Measurements from ENCODE around the gene DCTN1. TPM values are rescaled to one million over a fixed set of nuclear protein-coding genes. Genes with fewer than 3 reads are reported as not detected.

The DCTN1 gene
- total and polyA plus RNA-seq, 2 donors from 2014 or later = 134 to 191 TPM

DNA sequence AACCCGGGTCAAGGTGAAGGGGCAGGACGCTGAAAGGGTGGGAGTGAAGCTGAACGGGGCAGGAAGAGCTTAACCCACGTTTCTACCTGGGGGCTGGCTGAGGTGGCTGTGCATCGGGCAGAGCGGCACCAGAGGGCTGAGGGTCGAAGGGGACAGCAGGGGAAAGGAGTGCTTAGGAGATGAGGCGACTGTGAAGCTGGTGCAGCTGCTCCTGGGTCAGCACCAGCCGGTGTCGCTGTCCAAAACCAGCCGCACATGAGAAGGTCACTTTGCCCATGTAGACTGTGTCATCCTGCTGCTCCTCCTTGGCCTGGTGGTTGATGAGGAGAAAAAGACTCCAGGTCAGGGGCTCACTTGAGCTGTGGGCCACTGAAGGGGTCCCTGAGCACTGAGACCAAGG, 18.8 kb downstream of the DCTN1 start:
- FAIRE-seq = no peak
- Histone ChIP-seq H3K9ac (ENCODE audit: low read length in 3 of 3) (no peak overlapping the region), H3K27me3 (ENCODE audit: control insufficient read depth, insufficient read depth, low read length) (no peaks in the 10 kb centered on the region), H3K9me3 (ENCODE audit: control insufficient read depth in 2 of 3, insufficient read depth in 1 of 3, low read length in 3 of 3) (no peaks in the 10 kb centered on the region), H3K4me3 (ENCODE audit: low read length in 3 of 3) (no peak overlapping the region), H3K27ac (ENCODE audit: low read depth in 2 of 2, low read length in 2 of 2) (no peak overlapping the region), H3K36me3 (ENCODE audit: control insufficient read depth in 2 of 3, insufficient read depth in 3 of 3, low read length in 3 of 3) (peaks cover 3 to 79% (median 58%) of the 10 kb centered on the region in 3 donors), H3K4me1 (ENCODE audit: control insufficient read depth in 2 of 3, insufficient read depth in 2 of 3, low read depth in 1 of 3, low read length in 3 of 3) (no peaks in the 10 kb centered on the region)
- DNase-seq = no peak
- TF ChIP-seq, protein P1, sequence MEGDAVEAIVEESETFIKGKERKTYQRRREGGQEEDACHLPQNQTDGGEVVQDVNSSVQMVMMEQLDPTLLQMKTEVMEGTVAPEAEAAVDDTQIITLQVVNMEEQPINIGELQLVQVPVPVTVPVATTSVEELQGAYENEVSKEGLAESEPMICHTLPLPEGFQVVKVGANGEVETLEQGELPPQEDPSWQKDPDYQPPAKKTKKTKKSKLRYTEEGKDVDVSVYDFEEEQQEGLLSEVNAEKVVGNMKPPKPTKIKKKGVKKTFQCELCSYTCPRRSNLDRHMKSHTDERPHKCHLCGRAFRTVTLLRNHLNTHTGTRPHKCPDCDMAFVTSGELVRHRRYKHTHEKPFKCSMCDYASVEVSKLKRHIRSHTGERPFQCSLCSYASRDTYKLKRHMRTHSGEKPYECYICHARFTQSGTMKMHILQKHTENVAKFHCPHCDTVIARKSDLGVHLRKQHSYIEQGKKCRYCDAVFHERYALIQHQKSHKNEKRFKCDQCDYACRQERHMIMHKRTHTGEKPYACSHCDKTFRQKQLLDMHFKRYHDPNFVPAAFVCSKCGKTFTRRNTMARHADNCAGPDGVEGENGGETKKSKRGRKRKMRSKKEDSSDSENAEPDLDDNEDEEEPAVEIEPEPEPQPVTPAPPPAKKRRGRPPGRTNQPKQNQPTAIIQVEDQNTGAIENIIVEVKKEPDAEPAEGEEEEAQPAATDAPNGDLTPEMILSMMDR (IDR thresholded peaks at IDR 0.05; ENCODE audit: borderline replicate concordance, extremely low read depth, insufficient read depth) = no peak
- intact Hi-C loops (cut with DNase I) = no loop called here

DNA sequence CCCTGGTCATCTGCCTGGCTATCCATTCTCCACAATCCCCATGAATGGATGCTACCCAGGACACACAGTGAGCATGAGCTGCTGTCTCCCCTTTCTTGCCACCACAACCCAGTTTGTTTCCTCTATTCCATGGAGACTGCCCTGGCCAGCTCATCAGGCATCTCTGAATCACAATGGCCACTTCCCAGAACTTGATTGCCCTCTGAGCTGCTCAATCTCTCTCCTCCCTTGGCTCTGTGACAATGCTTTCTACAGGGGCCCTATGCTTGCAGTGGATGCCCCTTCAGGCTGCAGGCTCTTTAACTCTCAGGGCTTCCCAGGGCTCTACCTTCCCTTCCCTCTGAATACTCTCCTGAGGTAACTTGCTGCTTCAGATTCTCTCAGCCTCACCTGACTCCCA, 22.5 kb downstream of the DCTN1 start:
- TF ChIP-seq, protein P1 (IDR thresholded peaks at IDR 0.05; ENCODE audit: borderline replicate concordance, extremely low read depth, insufficient read depth) = no peak
- no peak for FAIRE-seq
- intact Hi-C loops (cut with DNase I) = no loop called here

DNA sequence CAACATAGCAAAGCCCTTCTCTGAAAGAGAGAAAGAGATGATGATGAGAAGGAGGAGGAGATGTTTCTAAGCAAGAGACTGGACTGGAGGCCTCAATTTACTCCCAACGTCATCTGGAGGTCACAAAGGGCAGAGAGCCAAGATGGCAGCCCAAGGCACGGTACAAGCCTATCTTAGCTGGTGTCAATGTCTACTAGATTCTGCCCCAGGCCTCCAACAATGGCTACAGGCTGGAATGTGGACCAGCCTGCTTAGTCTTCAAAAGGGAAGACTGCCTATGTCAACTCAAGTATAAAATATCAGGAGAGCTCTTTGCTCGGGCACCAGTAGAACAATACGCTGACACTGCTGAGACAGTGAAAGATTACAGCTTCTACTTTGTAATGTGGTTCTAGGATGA, 30.2 kb downstream of the DCTN1 start:
- Histone ChIP-seq H3K27me3 (ENCODE audit: control insufficient read depth, insufficient read depth, low read length) (no peaks in the 10 kb centered on the region), H3K27ac (ENCODE audit: low read depth in 2 of 2, low read length in 2 of 2) (no peak overlapping the region), H3K9me3 (ENCODE audit: control insufficient read depth in 2 of 3, insufficient read depth in 1 of 3, low read length in 3 of 3) (no peaks in the 10 kb centered on the region), H3K36me3 (ENCODE audit: control insufficient read depth in 2 of 3, insufficient read depth in 3 of 3, low read length in 3 of 3) (no peaks in the 10 kb centered on the region), H3K4me1 (ENCODE audit: control insufficient read depth in 2 of 3, insufficient read depth in 2 of 3, low read depth in 1 of 3, low read length in 3 of 3) (no peaks in the 10 kb centered on the region), H3K4me3 (ENCODE audit: low read length in 3 of 3) (no peak overlapping the region), H3K9ac (ENCODE audit: low read length in 3 of 3) (no peak overlapping the region)
- TF ChIP-seq, protein P1 (IDR thresholded peaks at IDR 0.05; ENCODE audit: borderline replicate concordance, extremely low read depth, insufficient read depth) = no peak
- DNase-seq (no peak), FAIRE-seq (no peak)
- intact Hi-C loops (cut with DNase I) = no loop called here

More for the DNA sequence above, 22.5 kb downstream of the DCTN1 start:
- Histone ChIP-seq H3K9ac (ENCODE audit: low read length in 3 of 3) (no peak overlapping the region), H3K27ac (ENCODE audit: low read depth in 2 of 2, low read length in 2 of 2) (no peak overlapping the region), H3K27me3 (ENCODE audit: control insufficient read depth, insufficient read depth, low read length) (no peaks in the 10 kb centered on the region), H3K9me3 (ENCODE audit: control insufficient read depth in 2 of 3, insufficient read depth in 1 of 3, low read length in 3 of 3) (no peaks in the 10 kb centered on the region), H3K4me1 (ENCODE audit: control insufficient read depth in 2 of 3, insufficient read depth in 2 of 3, low read depth in 1 of 3, low read length in 3 of 3) (no peaks in the 10 kb centered on the region), H3K36me3 (ENCODE audit: control insufficient read depth in 2 of 3, insufficient read depth in 3 of 3, low read length in 3 of 3) (peaks cover 0 to 42% (median 23%) of the 10 kb centered on the region in 3 donors), H3K4me3 (ENCODE audit: low read length in 3 of 3) (no peak overlapping the region)
- DNase-seq = no peak

DNA sequence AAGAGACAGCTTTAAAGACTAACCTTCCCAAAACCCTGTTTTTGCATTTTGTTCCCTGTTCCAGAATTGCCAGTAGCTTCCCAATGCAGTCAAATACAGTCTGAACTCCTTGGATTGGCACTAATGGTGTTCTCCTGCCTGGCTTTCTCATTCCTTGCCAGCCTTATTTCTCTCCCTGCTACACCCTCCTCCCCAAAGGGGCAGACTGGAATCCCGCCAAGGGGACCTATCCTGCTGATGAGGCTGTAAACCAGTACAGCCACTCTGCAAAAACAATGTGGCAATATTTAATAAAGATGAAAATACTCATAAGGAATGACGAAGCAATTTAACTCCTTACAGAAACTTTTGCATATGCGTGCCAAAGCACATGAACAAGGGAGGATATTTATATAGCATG, 32.4 kb downstream of the DCTN1 start:
- Histone ChIP-seq H3K4me3 (ENCODE audit: low read length in 3 of 3) (no peak overlapping the region), H3K9ac (ENCODE audit: low read length in 3 of 3) (no peak overlapping the region), H3K27ac (ENCODE audit: low read depth in 2 of 2, low read length in 2 of 2) (no peak overlapping the region), H3K27me3 (ENCODE audit: control insufficient read depth, insufficient read depth, low read length) (no peaks in the 10 kb centered on the region), H3K36me3 (ENCODE audit: control insufficient read depth in 2 of 3, insufficient read depth in 3 of 3, low read length in 3 of 3) (no peaks in the 10 kb centered on the region), H3K4me1 (ENCODE audit: control insufficient read depth in 2 of 3, insufficient read depth in 2 of 3, low read depth in 1 of 3, low read length in 3 of 3) (no peaks in the 10 kb centered on the region), H3K9me3 (ENCODE audit: control insufficient read depth in 2 of 3, insufficient read depth in 1 of 3, low read length in 3 of 3) (no peaks in the 10 kb centered on the region)
- FAIRE-seq (no peak), DNase-seq (no peak)
- TF ChIP-seq, protein P1 (IDR thresholded peaks at IDR 0.05; ENCODE audit: borderline replicate concordance, extremely low read depth, insufficient read depth) = no peak
- intact Hi-C loops (cut with DNase I) = no loop called here
